ENCODE measurements around the gene CEP131. TPM values are rescaled to one million over a fixed set of nuclear protein-coding genes. Genes with fewer than 3 reads are reported as not detected.
A peak's percentile ranks its signal among the peaks of the same experiment; 100 is the strongest.

The CEP131 gene
- polyA plus RNA-seq, 1 donor from 2014 or later, result 21.3 TPM

- TF ChIP-seq CTCF (IDR thresholded peaks at IDR 0.05; ENCODE audit: poor library complexity, severe bottlenecking), result no peak
- no peak for TF ChIP-seq SMC3 (conservative IDR thresholded peaks at IDR 0.05; ENCODE audit: poor library complexity)
These were observed 33.9 kb upstream of the CEP131 start (continued) for GRCh38 chr17:81256616-81257015.

- Histone ChIP-seq H3K36me3 (ENCODE audit: insufficient read depth, low read length) (no peaks in the 10 kb centered on the region), H3K9ac (ENCODE audit: low read length) (peak overlapping the region; percentile 34), H3F3A (ENCODE audit: insufficient read depth, low read length, poor library complexity, severe bottlenecking) (no peaks in the 10 kb centered on the region), H3K4me2 (ENCODE audit: low read length) (no peak overlapping the region), H3K27me3 (ENCODE audit: insufficient read depth, low read depth, low read length) (no peaks in the 10 kb centered on the region), H4K20me1 (ENCODE audit: insufficient read depth) (no peaks in the 10 kb centered on the region), H2AFZ (ENCODE audit: low read depth, low read length) (no peak overlapping the region), H3K27ac (ENCODE audit: low read length) (peak overlapping the region; percentile 37), H3K4me3 (ENCODE audit: low read length) (no peak overlapping the region), H3K9me2 (ENCODE audit: insufficient read depth, low read length) (no peaks in the 10 kb centered on the region), H3K79me2 (replicated peaks; ENCODE audit: insufficient read depth, low read length) (no peaks in the 10 kb centered on the region), H3K9me3 (ENCODE audit: low read length) (no peaks in the 10 kb centered on the region)
- no peak for TF ChIP-seq TAF1 (IDR thresholded peaks at IDR 0.05; ENCODE audit: low read depth)
- TF ChIP-seq POLR2AphosphoS5 (IDR thresholded peaks at IDR 0.05), result no peak
- TF ChIP-seq MXI1 (conservative IDR thresholded peaks at IDR 0.05; ENCODE audit: poor library complexity, severe bottlenecking), result no peak
- peak; percentile 33 for TF ChIP-seq SMC3 (conservative IDR thresholded peaks at IDR 0.05; ENCODE audit: poor library complexity)
These were observed 32.4 kb upstream of the CEP131 start for GRCh38 chr17:81254955-81255717.

GRCh38 chr17:81253358-81254131 is 30.8 kb upstream of the CEP131 start:
- H3K9me3 ChIP-seq (ENCODE audit: low read length), result no peaks in the 10 kb centered on the region
- H4K20me1 ChIP-seq (ENCODE audit: insufficient read depth), result no peaks in the 10 kb centered on the region
- H3F3A ChIP-seq (ENCODE audit: insufficient read depth, low read length, poor library complexity, severe bottlenecking), result no peaks in the 10 kb centered on the region
- H3K4me3 ChIP-seq (ENCODE audit: low read length), result no peak overlapping the region
- H3K27me3 ChIP-seq (ENCODE audit: insufficient read depth, low read depth, low read length), result no peaks in the 10 kb centered on the region
- peak; percentile 94 for TF ChIP-seq RAD21 (conservative IDR thresholded peaks at IDR 0.05)
- no peak for TF ChIP-seq EZH2 (IDR thresholded peaks at IDR 0.05; ENCODE audit: borderline replicate concordance, insufficient read depth, low read length, poor library complexity, severe bottlenecking)
- peak; percentile 95 for TF ChIP-seq SMC3 (conservative IDR thresholded peaks at IDR 0.05; ENCODE audit: poor library complexity)
- peak; percentile 24 for TF ChIP-seq MXI1 (conservative IDR thresholded peaks at IDR 0.05; ENCODE audit: poor library complexity, severe bottlenecking)
- TF ChIP-seq CTCF (IDR thresholded peaks at IDR 0.05; ENCODE audit: poor library complexity, severe bottlenecking), result peak; percentile 94
- no peaks in the 10 kb centered on the region for H3K79me2 ChIP-seq (replicated peaks; ENCODE audit: insufficient read depth, low read length)
- H3K9ac ChIP-seq (ENCODE audit: low read length), result peak overlapping the region; percentile 62
- H3K27ac ChIP-seq (ENCODE audit: low read length), result peak overlapping the region; percentile 84
- no peaks in the 10 kb centered on the region for H3K36me3 ChIP-seq (ENCODE audit: insufficient read depth, low read length)
- H3K9me2 ChIP-seq (ENCODE audit: insufficient read depth, low read length), result no peaks in the 10 kb centered on the region
- H2AFZ ChIP-seq (ENCODE audit: low read depth, low read length), result no peak overlapping the region
- no peak overlapping the region for H3K4me2 ChIP-seq (ENCODE audit: low read length)
